Ishikawa (cell line): ENCODE data around the gene USP32.

ENCODE experiments used
- CEBPB ChIP-seq: IDR thresholded peaks from 2 replicates; pipeline ENCODE4 v1.6.1; 2012
- CREB1 ChIP-seq: IDR thresholded peaks from 2 replicates; pipeline ENCODE4 v1.6.1; 2012; ENCODE audit warnings: low read depth
- EGR1 ChIP-seq: IDR thresholded peaks from 2 replicates; pipeline ENCODE4 v1.6.1; 2012
- EP300 ChIP-seq: IDR thresholded peaks from 2 replicates; pipeline ENCODE4 v1.6.1; 2012; ENCODE audit warnings: borderline replicate concordance
- FOXM1 ChIP-seq: IDR thresholded peaks from 2 replicates; pipeline ENCODE4 v1.6.1; 2012; ENCODE audit warnings: low read depth, borderline replicate concordance
- MAX ChIP-seq: IDR thresholded peaks from 2 replicates; pipeline ENCODE4 v1.6.1; 2012
- NFIC ChIP-seq: IDR thresholded peaks from 2 replicates; pipeline ENCODE4 v1.6.1; 2012
- RAD21 ChIP-seq: IDR thresholded peaks from 2 replicates; pipeline ENCODE4 v1.6.1; 2012; ENCODE audit warnings: low read depth
- REST ChIP-seq: IDR thresholded peaks from 2 replicates; pipeline ENCODE4 v1.6.1; 2012; ENCODE audit warnings: low read depth, mild to moderate bottlenecking
- TAF1 ChIP-seq: IDR thresholded peaks from 2 replicates; pipeline ENCODE4 v1.6.1; 2012; ENCODE audit warnings: low read depth, mild to moderate bottlenecking
- TCF12 ChIP-seq: IDR thresholded peaks from 2 replicates; pipeline ENCODE4 v1.6.1; 2012; ENCODE audit warnings: low read depth
- TEAD4 ChIP-seq: IDR thresholded peaks from 2 replicates; pipeline ENCODE4 v1.6.1; 2012
- USF1 ChIP-seq: IDR thresholded peaks from 2 replicates; pipeline ENCODE4 v1.6.1; 2012
- YY1 ChIP-seq: IDR thresholded peaks from 2 replicates; pipeline ENCODE4 v1.6.1; 2012; ENCODE audit warnings: low read depth
- ZBTB7A ChIP-seq: IDR thresholded peaks from 2 replicates; pipeline ENCODE4 v1.6.1; 2012; ENCODE audit warnings: low read depth

The USP32 gene

GRCh38 chr17:60362329-60362728, 29.6 kb downstream of the USP32 start:
- TF ChIP-seq TEAD4: no peak
- no peak for TF ChIP-seq CREB1
- TF ChIP-seq YY1: no peak
- no peak for TF ChIP-seq REST
- TF ChIP-seq ZBTB7A: no peak
- no peak for TF ChIP-seq RAD21
- TF ChIP-seq MAX: no peak
- no peak for TF ChIP-seq NFIC
- TF ChIP-seq EGR1: no peak
- TF ChIP-seq TCF12: no peak

- TF ChIP-seq REST: no peak
Measured at GRCh38 chr17:60361889-60362288, 30.0 kb downstream of the USP32 start.

- TF ChIP-seq FOXM1 (no peak), CEBPB (no peak), EP300 (no peak), CREB1 (no peak), TCF12 (no peak), REST (no peak), MAX (no peak), USF1 (no peak), EGR1 (no peak), TAF1 (no peak), TEAD4 (no peak), NFIC (no peak), RAD21 (no peak)
Measured at GRCh38 chr17:60359415-60359814, 32.5 kb downstream of the USP32 start.

- TF ChIP-seq USF1 (no peak), CEBPB (no peak), EP300 (no peak), RAD21 (no peak), MAX (no peak), TEAD4 (no peak), CREB1 (no peak), NFIC (no peak), EGR1 (no peak), YY1 (no peak), FOXM1 (no peak), REST (no peak), TCF12 (no peak), ZBTB7A (no peak), TAF1 (no peak)
Measured at GRCh38 chr17:60358606-60359225, 33.2 kb downstream of the USP32 start.
